Measurements from ENCODE around the gene SMPX. TPM values are rescaled to one million over a fixed set of nuclear protein-coding genes. Genes with fewer than 3 reads are reported as not detected.

The SMPX gene
- polyA plus RNA-seq, 3 donors, result not detected

DNA sequence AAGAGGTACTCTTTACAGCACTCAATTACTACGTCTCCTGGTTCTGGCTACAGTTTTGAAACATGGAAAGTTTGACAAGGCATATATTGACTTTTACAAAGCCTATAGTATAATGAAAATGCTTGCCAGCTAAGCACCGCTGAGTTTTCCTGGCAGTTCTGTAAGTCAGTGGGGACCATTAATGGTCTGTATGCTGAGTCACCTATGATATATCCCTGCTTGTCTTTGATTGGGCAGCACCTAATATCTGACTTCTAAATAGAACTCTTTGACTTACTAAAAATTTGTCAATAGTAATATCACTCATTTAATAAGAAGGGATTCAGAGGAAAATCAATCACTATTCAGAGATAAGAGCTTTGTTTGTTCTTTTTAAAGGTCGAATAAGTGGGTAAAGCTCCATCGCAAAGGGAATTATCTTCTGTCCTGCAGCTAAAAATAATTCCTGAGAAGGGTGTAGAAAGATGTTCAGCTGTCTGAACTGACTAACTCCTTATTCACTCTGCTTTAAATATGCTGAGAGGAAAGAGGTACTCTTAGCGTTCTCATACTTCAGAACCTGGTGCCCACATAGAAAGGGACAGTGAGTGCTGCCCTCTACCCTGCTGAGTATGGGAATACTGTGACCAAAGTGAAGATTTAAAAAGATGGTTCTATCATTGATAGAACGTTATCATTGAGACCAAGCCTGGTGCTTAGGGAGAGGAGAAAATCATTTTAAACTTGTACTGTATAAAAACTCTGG is 959 bp downstream of the SMPX start:
- H3K27me3 Mint-ChIP-seq (ENCODE audit: low read depth in 3 of 3), result peaks cover 0 to 1% (median 0%) of the 10 kb centered on the region in 3 donors
- H3K36me3 ChIP-seq (replicated peaks in 1 of 2; ENCODE audit: control insufficient read depth in 1 of 2, insufficient read depth in 2 of 2, low read length in 2 of 2), result no peaks in the 10 kb centered on the region
- H3K9ac ChIP-seq (ENCODE audit: insufficient read depth, low read length, poor library complexity, severe bottlenecking), result no peak overlapping the region
- no peaks in the 10 kb centered on the region for H4K20me1 ChIP-seq (ENCODE audit: insufficient read depth, low read length)
- H3K36me3 Mint-ChIP-seq, result no peaks in the 10 kb centered on the region
- TF ChIP-seq, protein P1, sequence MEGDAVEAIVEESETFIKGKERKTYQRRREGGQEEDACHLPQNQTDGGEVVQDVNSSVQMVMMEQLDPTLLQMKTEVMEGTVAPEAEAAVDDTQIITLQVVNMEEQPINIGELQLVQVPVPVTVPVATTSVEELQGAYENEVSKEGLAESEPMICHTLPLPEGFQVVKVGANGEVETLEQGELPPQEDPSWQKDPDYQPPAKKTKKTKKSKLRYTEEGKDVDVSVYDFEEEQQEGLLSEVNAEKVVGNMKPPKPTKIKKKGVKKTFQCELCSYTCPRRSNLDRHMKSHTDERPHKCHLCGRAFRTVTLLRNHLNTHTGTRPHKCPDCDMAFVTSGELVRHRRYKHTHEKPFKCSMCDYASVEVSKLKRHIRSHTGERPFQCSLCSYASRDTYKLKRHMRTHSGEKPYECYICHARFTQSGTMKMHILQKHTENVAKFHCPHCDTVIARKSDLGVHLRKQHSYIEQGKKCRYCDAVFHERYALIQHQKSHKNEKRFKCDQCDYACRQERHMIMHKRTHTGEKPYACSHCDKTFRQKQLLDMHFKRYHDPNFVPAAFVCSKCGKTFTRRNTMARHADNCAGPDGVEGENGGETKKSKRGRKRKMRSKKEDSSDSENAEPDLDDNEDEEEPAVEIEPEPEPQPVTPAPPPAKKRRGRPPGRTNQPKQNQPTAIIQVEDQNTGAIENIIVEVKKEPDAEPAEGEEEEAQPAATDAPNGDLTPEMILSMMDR (IDR thresholded peaks at IDR 0.05), result no peak
- no peak overlapping the region for H3K4me3 ChIP-seq (replicated peaks in 1 of 3; ENCODE audit: low read depth in 2 of 3, low read length in 3 of 3)
- peaks cover 0 to 5% (median 0%) of the 10 kb centered on the region in 7 donors for H3K9me3 Mint-ChIP-seq
- no peak for DNase-seq
- H2AFZ ChIP-seq (ENCODE audit: insufficient read depth, low read depth, low read length, poor library complexity, severe bottlenecking), result no peak overlapping the region
- no peak overlapping the region for H3K27ac Mint-ChIP-seq
- no peak overlapping the region for H3K4me3 Mint-ChIP-seq
- no peaks in the 10 kb centered on the region for H3K4me1 Mint-ChIP-seq
- no peak overlapping the region for H3K27ac ChIP-seq (ENCODE audit: low read depth in 1 of 2, low read length in 2 of 2)
- H3K9me3 ChIP-seq (replicated peaks in 1 of 2; ENCODE audit: control insufficient read depth in 1 of 2, insufficient read depth in 1 of 2, low read length in 2 of 2), result no peaks in the 10 kb centered on the region
- no peaks in the 10 kb centered on the region for H3K4me1 ChIP-seq (ENCODE audit: control insufficient read depth in 1 of 2, insufficient read depth in 2 of 2, low read length in 2 of 2)
- WGBS (ENCODE audit: insufficient coverage), result no CpG with 5 or more reads among the region's 6 CpGs
- no peak overlapping the region for H3K4me2 ChIP-seq (replicated peaks; ENCODE audit: extremely low read depth, low read length, poor library complexity, severe bottlenecking)
- no peaks in the 10 kb centered on the region for H3K79me2 ChIP-seq (ENCODE audit: insufficient read depth, low read length)
- no peaks in the 10 kb centered on the region for H3K27me3 ChIP-seq (ENCODE audit: control insufficient read depth in 2 of 2, insufficient read depth in 2 of 2, low read length in 2 of 2)
- intact Hi-C loops (cut with micrococcal nuclease), result no loop called here

DNA sequence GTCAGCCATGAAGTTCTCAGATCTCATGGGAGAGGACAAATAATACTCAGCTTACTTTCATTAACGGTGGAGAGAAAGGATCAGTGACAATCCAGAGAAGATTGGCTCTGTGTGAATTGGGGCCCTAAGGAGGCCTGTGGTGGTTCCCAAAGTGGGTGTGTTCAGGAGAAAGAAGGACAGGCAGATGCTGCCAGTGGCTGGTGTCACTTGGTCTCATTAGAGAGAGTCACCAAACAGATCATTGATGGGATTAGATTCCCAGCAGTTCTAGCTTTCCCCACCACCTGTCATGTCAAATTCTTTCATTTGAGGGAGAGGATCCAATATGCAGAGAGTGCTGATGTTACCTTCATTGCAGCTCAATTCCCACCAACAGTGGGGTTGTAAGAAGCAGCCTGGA is 8.0 kb downstream of the SMPX start:
- H4K20me1 ChIP-seq (ENCODE audit: insufficient read depth, low read length), result no peaks in the 10 kb centered on the region
- no peak overlapping the region for H2AFZ ChIP-seq (ENCODE audit: insufficient read depth, low read depth, low read length, poor library complexity, severe bottlenecking)
- no CpG with 5 or more reads among the region's 1 CpG for WGBS (ENCODE audit: insufficient coverage)
- Mint-ChIP-seq H3K27me3 (ENCODE audit: low read depth in 3 of 3) (peaks cover 6 to 9% (median 8%) of the 10 kb centered on the region in 3 donors), H3K27ac (no peak overlapping the region), H3K4me3 (no peak overlapping the region), H3K4me1 (no peaks in the 10 kb centered on the region), H3K36me3 (no peaks in the 10 kb centered on the region), H3K9me3 (no peaks in the 10 kb centered on the region)
- no peak for DNase-seq
- no peak overlapping the region for H3K4me2 ChIP-seq (replicated peaks; ENCODE audit: extremely low read depth, low read length, poor library complexity, severe bottlenecking)
- no peaks in the 10 kb centered on the region for H3K4me1 ChIP-seq (ENCODE audit: control insufficient read depth in 1 of 2, insufficient read depth in 2 of 2, low read length in 2 of 2)
- H3K36me3 ChIP-seq (replicated peaks in 1 of 2; ENCODE audit: control insufficient read depth in 1 of 2, insufficient read depth in 2 of 2, low read length in 2 of 2), result no peaks in the 10 kb centered on the region
- no peak overlapping the region for H3K27ac ChIP-seq (ENCODE audit: low read depth in 1 of 2, low read length in 2 of 2)
- no peaks in the 10 kb centered on the region for H3K79me2 ChIP-seq (ENCODE audit: insufficient read depth, low read length)
- intact Hi-C loops (cut with micrococcal nuclease), result loop anchor here in 1 of 2 donors (10.0 kb wide), 1 partner anchor 1225 kb away; no protein-coding TSS in a partner anchor
- no peak overlapping the region for H3K4me3 ChIP-seq (replicated peaks in 1 of 3; ENCODE audit: low read depth in 2 of 3, low read length in 3 of 3)
- H3K27me3 ChIP-seq (ENCODE audit: control insufficient read depth in 2 of 2, insufficient read depth in 2 of 2, low read length in 2 of 2), result peaks cover 11 to 16% of the 10 kb centered on the region in 2 donors
- TF ChIP-seq, protein P1 (IDR thresholded peaks at IDR 0.05), result no peak
- no peak overlapping the region for H3K9ac ChIP-seq (ENCODE audit: insufficient read depth, low read length, poor library complexity, severe bottlenecking)
- no peaks in the 10 kb centered on the region for H3K9me3 ChIP-seq (replicated peaks in 1 of 2; ENCODE audit: control insufficient read depth in 1 of 2, insufficient read depth in 1 of 2, low read length in 2 of 2)
